GM23248 (cell line): Measurements from ENCODE around the gene IGFBP6. TPM values are rescaled to one million over a fixed set of nuclear protein-coding genes. Genes with fewer than 3 reads are reported as not detected.

Experiments
- DNase-seq: peaks from one replicate; pipeline ENCODE4 v3.0.0-alpha.2; 2015
- H2AFZ ChIP-seq: fragments of 200-600 bp; sonication (generic); 2 replicates; pipeline ENCODE4 v1.6.1; 2016; ENCODE audit warnings: antibody characterized with exemption
- H3F3A ChIP-seq: fragments of 200-600 bp; sonication (generic); 2 replicates; pipeline ENCODE4 v1.6.1; 2016; ENCODE audit warnings: mild to moderate bottlenecking, antibody characterized with exemption, mixed run types; ENCODE audit not compliant: insufficient read depth
- H3K27ac ChIP-seq: fragments of 200-600 bp; sonication (generic); 2 replicates; pipeline ENCODE4 v1.5.1; 2016; ENCODE audit warnings: mild to moderate bottlenecking
- H3K27me3 ChIP-seq: fragments of 200-600 bp; sonication (generic); replicated peaks from 2 replicates; pipeline ENCODE4 v1.6.1; 2016; ENCODE audit warnings: mild to moderate bottlenecking; ENCODE audit not compliant: insufficient read depth
- H3K36me3 ChIP-seq: fragments of 200-600 bp; sonication (generic); 2 replicates; pipeline ENCODE4 v1.6.1; 2016; ENCODE audit warnings: low read depth, mild to moderate bottlenecking
- H3K4me1 ChIP-seq: fragments of 200-600 bp; sonication (generic); 2 replicates; pipeline ENCODE4 v1.6.1; 2016; ENCODE audit warnings: mild to moderate bottlenecking; ENCODE audit not compliant: insufficient read depth
- H3K4me2 ChIP-seq: fragments of 200-600 bp; sonication (generic); one replicate; pipeline ENCODE4 v1.6.1; 2016; ENCODE audit warnings: mild to moderate bottlenecking; ENCODE audit not compliant: unreplicated experiment
- H3K4me3 ChIP-seq: fragments of 200-600 bp; sonication (generic); 2 replicates; pipeline ENCODE4 v1.5.1; 2016; ENCODE audit warnings: mild to moderate bottlenecking
- H3K79me2 ChIP-seq: fragments of 200-600 bp; sonication (generic); 2 replicates; pipeline ENCODE4 v1.6.1; 2016; ENCODE audit warnings: mild to moderate bottlenecking; ENCODE audit not compliant: insufficient read depth
- H3K9ac ChIP-seq: fragments of 200-600 bp; sonication (generic); 2 replicates; pipeline ENCODE4 v1.6.1; 2016; ENCODE audit warnings: mild to moderate bottlenecking
- H3K9me2 ChIP-seq: fragments of 200-600 bp; sonication (generic); 2 replicates; pipeline ENCODE4 v1.6.1; 2016; ENCODE audit warnings: mixed run types, mild to moderate bottlenecking, moderate library complexity; ENCODE audit not compliant: insufficient read depth
- H3K9me3 ChIP-seq: fragments of 200-600 bp; sonication (generic); one replicate; pipeline ENCODE4 v1.6.1; 2017; ENCODE audit warnings: low read depth
- H4K20me1 ChIP-seq: fragments of 200-600 bp; sonication (generic); 2 replicates; pipeline ENCODE4 v1.6.0; 2016; ENCODE audit not compliant: insufficient read depth
- EZH2 ChIP-seq: fragments of 200-600 bp; sonication (generic); IDR thresholded peaks from 2 replicates; pipeline ENCODE4 v1.6.1; 2018; ENCODE audit warnings: antibody characterized with exemption, mild to moderate bottlenecking; ENCODE audit not compliant: insufficient read depth, poor library complexity, severe bottlenecking
- EZH2phosphoT487 ChIP-seq: fragments of 200-600 bp; sonication (generic); IDR thresholded peaks from 2 replicates; pipeline ENCODE4 v1.6.1; 2018; ENCODE audit warnings: antibody characterized with exemption, moderate library complexity, mild to moderate bottlenecking, low read depth; ENCODE audit not compliant: insufficient read depth
- WGBS, 2 experiments: methylation state at CpG; one replicate each; pipeline ENCODE4 v1.1.6; 2015 to 2017; ENCODE audit warnings: low lambda C conversion rate in 2 of 2, low coverage in 1 of 2; ENCODE audit errors: missing lambda C conversion rate in 2 of 2; 5-methylcytosine and 5-hydroxymethylcytosine counted together
- in situ Hi-C: fragments of 300-500 bp; cut with MboI; formaldehyde crosslinking; loops from 2 replicates; pipeline ENCODE4 v1.15.0; 2020
- polyA plus RNA-seq: library from polyadenylated mRNA; unstranded; fragments of >200 nt; fragmentation: Nextera tagmentation; extraction: Ambion mirVana; gene quantifications from 2 replicates; pipeline ENCODE4 v1.2.1, GENCODE V29; 2016
- total RNA-seq: library from RNA; depleted of rRNA; stranded (reverse); fragments of >200 nt; shearing (Covaris generic); gene quantifications from 2 replicates; pipeline ENCODE4 v1.2.3, GENCODE V29; 2014

IGFBP6 gene
- total and polyA plus RNA-seq, 2 experiments from 2014 or later: 1,614 to 1,827 TPM

GRCh38 chr12:53096089-53096741 lies 1.3 kb upstream of the IGFBP6 start:
- no peak for TF ChIP-seq EZH2
- TF ChIP-seq EZH2phosphoT487: no peak
- in situ Hi-C loops: no loop called here
- 0 to 2% methylated on average over 5 to 11 of the region's 11 CpGs for WGBS, 2 experiments
- Histone ChIP-seq H3F3A (peaks cover 36% of the 10 kb centered on the region), H3K27ac (peak overlapping the region; percentile 97), H3K9ac (peak overlapping the region; percentile 93), H3K4me3 (peak overlapping the region; percentile 85), H2AFZ (0 out of 2 replicates have a peak overlapping the region, but pooled peaks have one; percentile 37), H4K20me1 (no peaks in the 10 kb centered on the region), H3K36me3 (no peaks in the 10 kb centered on the region), H3K4me1 (peaks cover 22% of the 10 kb centered on the region), H3K27me3 (no peaks in the 10 kb centered on the region), H3K9me3 (no peaks in the 10 kb centered on the region), H3K79me2 (peaks cover 11% of the 10 kb centered on the region; the same call in 1 of the 2 replicates), H3K9me2 (no peaks in the 10 kb centered on the region), H3K4me2 (peak overlapping the region; percentile 91)
- peak; percentile 95 for DNase-seq

- Histone ChIP-seq H3K4me1 (peaks cover 22% of the 10 kb centered on the region), H2AFZ (peak overlapping the region; percentile 47; the same call in 1 of the 2 replicates), H3K27ac (peak overlapping the region; percentile 97), H3K9me2 (no peaks in the 10 kb centered on the region), H3K79me2 (peaks cover 11% of the 10 kb centered on the region; the same call in 1 of the 2 replicates), H3K4me3 (peak overlapping the region; percentile 85), H4K20me1 (no peaks in the 10 kb centered on the region), H3K4me2 (peak overlapping the region; percentile 91), H3K9me3 (no peaks in the 10 kb centered on the region), H3F3A (peaks cover 30% of the 10 kb centered on the region), H3K27me3 (no peaks in the 10 kb centered on the region), H3K9ac (peak overlapping the region; percentile 93), H3K36me3 (no peaks in the 10 kb centered on the region)
- in situ Hi-C loops: no loop called here
- WGBS, 2 experiments: 0 to 2% methylated on average over 6 to 9 of the region's 9 CpGs
- DNase-seq: no peak
- no peak for TF ChIP-seq EZH2phosphoT487
- no peak for TF ChIP-seq EZH2
These were observed 708 bp upstream of the IGFBP6 start for GRCh38 chr12:53096759-53097158.

GRCh38 chr12:53097207-53097563 lies 282 bp upstream of the IGFBP6 start:
- TF ChIP-seq EZH2phosphoT487: no peak
- TF ChIP-seq EZH2: no peak
- Histone ChIP-seq H3K4me2 (peak overlapping the region; percentile 91), H3K79me2 (peaks cover 11% of the 10 kb centered on the region; the same call in 1 of the 2 replicates), H3K4me1 (peaks cover 22% of the 10 kb centered on the region), H4K20me1 (no peaks in the 10 kb centered on the region), H3K9me3 (no peaks in the 10 kb centered on the region), H3K9me2 (no peaks in the 10 kb centered on the region), H3F3A (peaks cover 29% of the 10 kb centered on the region), H3K36me3 (no peaks in the 10 kb centered on the region), H2AFZ (peak overlapping the region; percentile 47), H3K4me3 (peak overlapping the region; percentile 85), H3K27ac (peak overlapping the region; percentile 97), H3K9ac (peak overlapping the region; percentile 93), H3K27me3 (no peaks in the 10 kb centered on the region)
- in situ Hi-C loops: no loop called here
- DNase-seq: peak; percentile 64
- 1 to 2% methylated on average over 9 of the region's 9 CpGs for WGBS, 2 experiments

GRCh38 chr12:53098354-53098981 lies 1.0 kb downstream of the IGFBP6 start:
- in situ Hi-C loops: no loop called here
- Histone ChIP-seq H3F3A (peaks cover 37% of the 10 kb centered on the region), H2AFZ (peak overlapping the region; percentile 47), H3K4me2 (peak overlapping the region; percentile 91), H3K4me3 (peak overlapping the region; percentile 85), H3K27me3 (no peaks in the 10 kb centered on the region), H3K9me3 (no peaks in the 10 kb centered on the region), H3K79me2 (peaks cover 11% of the 10 kb centered on the region; the same call in 1 of the 2 replicates), H3K9me2 (no peaks in the 10 kb centered on the region), H3K4me1 (peaks cover 22% of the 10 kb centered on the region), H3K27ac (peak overlapping the region; percentile 97), H3K36me3 (no peaks in the 10 kb centered on the region), H3K9ac (peak overlapping the region; percentile 93), H4K20me1 (no peaks in the 10 kb centered on the region)
- 0% methylated on average over 13 of the region's 13 CpGs for WGBS, 2 experiments
- DNase-seq: peak; percentile 92
- no peak for TF ChIP-seq EZH2phosphoT487
- no peak for TF ChIP-seq EZH2
